HepG2 (cell line): Measurements from ENCODE around the gene ZSWIM7. TPM values are rescaled to one million over a fixed set of nuclear protein-coding genes. Genes with fewer than 3 reads are reported as not detected.

Experiments
- ARNT ChIP-seq: fragments of 450-650 bp; IDR thresholded peaks from 2 replicates; pipeline ENCODE4 v1.6.1; 2017
- CREM ChIP-seq, 2 experiments: sonication (generic) in 1 of 2; formaldehyde crosslinking in 1 of 2; IDR thresholded peaks; 2 replicates each; pipeline versions ENCODE4 v1.4.0 to v1.6.1; 2016 to 2020; ENCODE audit warnings: antibody characterized with exemption in 1 of 2, mild to moderate bottlenecking in 1 of 2, missing genetic modification reagents in 1 of 2
- HDAC2 ChIP-seq: sonication (generic); formaldehyde crosslinking; IDR thresholded peaks from 2 replicates; pipeline ENCODE4 v1.4.0; 2020; ENCODE audit warnings: missing genetic modification reagents
- HIC2 ChIP-seq: sonication (generic); formaldehyde crosslinking; IDR thresholded peaks from 2 replicates; pipeline ENCODE4 v1.9.0; 2022; ENCODE audit warnings: low read depth, missing genetic modification reagents
- HNRNPLL ChIP-seq: fragments of 200-400 bp; formaldehyde crosslinking; IDR thresholded peaks from 2 replicates; pipeline ENCODE4 v1.6.1; 2017; ENCODE audit warnings: mild to moderate bottlenecking, low read depth, low read length; ENCODE audit not compliant: poor library complexity, severe bottlenecking
- IKZF1 ChIP-seq: fragments of 450-650 bp; IDR thresholded peaks from 2 replicates; pipeline ENCODE4 v1.7.1; 2016
- MLX ChIP-seq: IDR thresholded peaks from 2 replicates; pipeline ENCODE4 v1.6.1; 2016
- MXD4 ChIP-seq: IDR thresholded peaks from 2 replicates; pipeline ENCODE4 v1.6.1; 2016; ENCODE audit warnings: mild to moderate bottlenecking, missing biosample characterization, missing genetic modification reagents
- POLR2AphosphoS5 ChIP-seq: IDR thresholded peaks from 2 replicates; pipeline ENCODE4 v1.6.1; 2012; ENCODE audit warnings: low read depth, low read length
- PPARG ChIP-seq: conservative IDR thresholded peaks from 2 replicates; pipeline ENCODE4 v1.6.1; 2016; ENCODE audit warnings: missing biosample characterization, missing genetic modification reagents
- RARG ChIP-seq: sonication (generic); formaldehyde crosslinking; IDR thresholded peaks from 2 replicates; pipeline ENCODE4 v1.4.0; 2020; ENCODE audit warnings: low read depth, mild to moderate bottlenecking, missing genetic modification reagents
- RBM39 ChIP-seq: fragments of 200-400 bp; formaldehyde crosslinking; IDR thresholded peaks from one replicate; pipeline ENCODE4 v1.6.1; 2018; ENCODE audit warnings: antibody characterized with exemption, mild to moderate bottlenecking, low read depth, low read length; ENCODE audit not compliant: poor library complexity, severe bottlenecking
- U2AF2 ChIP-seq: fragments of 200-400 bp; formaldehyde crosslinking; IDR thresholded peaks from 2 replicates; pipeline ENCODE4 v1.6.1; 2017; ENCODE audit warnings: low read depth, mild to moderate bottlenecking, low read length
- USF2 ChIP-seq, 2 experiments: sonication (generic) in 1 of 2; formaldehyde crosslinking in 1 of 2; IDR thresholded peaks; 2 replicates each; pipeline versions ENCODE4 v1.5.1 to v1.6.1; 2011 to 2020; ENCODE audit warnings: borderline replicate concordance in 1 of 2, low read depth in 1 of 2, low read length in 1 of 2, mild to moderate bottlenecking in 1 of 2, missing genetic modification reagents in 1 of 2, moderate library complexity in 1 of 2
- XBP1 ChIP-seq: sonication (generic); formaldehyde crosslinking; IDR thresholded peaks from 2 replicates; pipeline ENCODE4 v1.5.0; 2020; ENCODE audit warnings: missing genetic modification reagents
- ZFP36 ChIP-seq: fragments of 150-350 bp; IDR thresholded peaks from 2 replicates; pipeline ENCODE4 v1.6.1; 2018; ENCODE audit warnings: borderline replicate concordance, low read length, low read depth; ENCODE audit not compliant: partially characterized antibody
- ZNF235 ChIP-seq: sonication (generic); formaldehyde crosslinking; IDR thresholded peaks from 2 replicates; pipeline ENCODE4 v1.8.1; 2023; ENCODE audit warnings: mild to moderate bottlenecking, missing genetic modification reagents, borderline replicate concordance
- ZNF362 ChIP-seq: sonication (generic); formaldehyde crosslinking; IDR thresholded peaks from 2 replicates; pipeline ENCODE4 v1.4.0; 2020; ENCODE audit warnings: missing genetic modification reagents, mild to moderate bottlenecking, borderline replicate concordance
- ZNF441 ChIP-seq: sonication (generic); formaldehyde crosslinking; IDR thresholded peaks from 2 replicates; pipeline ENCODE4 v1.7.0; 2021; ENCODE audit warnings: missing genetic modification reagents, borderline replicate concordance
- ZNF460 ChIP-seq: sonication (generic); formaldehyde crosslinking; IDR thresholded peaks from 2 replicates; pipeline ENCODE4 v1.5.1; 2020; ENCODE audit warnings: missing genetic modification reagents, mild to moderate bottlenecking, borderline replicate concordance
- ZSCAN9 ChIP-seq: IDR thresholded peaks from 2 replicates; pipeline ENCODE4 v1.6.1; 2016; ENCODE audit warnings: borderline replicate concordance
- ZZZ3 ChIP-seq: sonication (generic); formaldehyde crosslinking; IDR thresholded peaks from 2 replicates; pipeline ENCODE4 v1.4.0; 2020; ENCODE audit warnings: missing genetic modification reagents, mild to moderate bottlenecking, borderline replicate concordance
- polyA plus RNA-seq, 8 experiments: library from polyadenylated mRNA; depleted of rRNA in 3 of 8; stranded (reverse) in 7 of 8; unstranded in 1 of 8; fragments of >200 nt; fragmentation: Illumina TruSeq in 4 of 8; extraction: Trizol in 4 of 8; gene quantifications; 2 replicates each; pipeline versions ENCODE4 v1.2.1 to v1.2.3, GENCODE V29; 2011 to 2016; ENCODE audit warnings: low read depth in 4 of 8, missing spikeins in 1 of 8, mixed read lengths in 1 of 8; ENCODE audit not compliant: insufficient read depth in 1 of 8
- total RNA-seq, 5 experiments: library from RNA; depleted of rRNA; stranded (reverse); fragments of >200 nt; fragmentation: Illumina TruSeq; extraction: Trizol; gene quantifications; 2 replicates each; pipeline ENCODE4 v1.2.3, GENCODE V29; 2016; ENCODE audit warnings: low read depth in 1 of 5
- TF ChIP-seq, protein P1 (sequence below): IDR thresholded peaks from 2 replicates; pipeline ENCODE4 v1.6.1; 2016; ENCODE audit warnings: mild to moderate bottlenecking

Gene ZSWIM7
- total and polyA plus RNA-seq, 2 of the 13 experiments (the other 11 are each of a cell fraction or from before 2014, with no cell fraction given) = 13.1 to 28.1 TPM

GRCh38 chr17:16040710-16041251, 41.3 kb upstream of the ZSWIM7 start (continued):
- TF ChIP-seq U2AF2 = no peak
- TF ChIP-seq ARNT = no peak
- no peak for TF ChIP-seq USF2 (IDR thresholded peaks at IDR 0.05; ENCODE audit: low read depth, low read length)
- peak; percentile 20; the same call in 1 of the 2 replicates for TF ChIP-seq USF2 (CRISPR knock-in tag; IDR thresholded peaks at IDR 0.05; ENCODE audit: borderline replicate concordance)
- no peak for TF ChIP-seq RBM39
- TF ChIP-seq ZFP36 = no peak
- TF ChIP-seq ZZZ3 (CRISPR knock-in tag) = no peak
- no peak for TF ChIP-seq IKZF1
- no peak for TF ChIP-seq ZSCAN9 (CRISPR knock-in tag)
- peak; percentile 40; the same call in 1 of the 2 replicates for TF ChIP-seq CREM (IDR thresholded peaks at IDR 0.05)
- TF ChIP-seq CREM (CRISPR knock-in tag; IDR thresholded peaks at IDR 0.05) = no peak
- peak; percentile 68; the same call in 1 of the 2 replicates for TF ChIP-seq ZNF362
- TF ChIP-seq HDAC2 (CRISPR knock-in tag) = peak; percentile 65
- no peak for TF ChIP-seq ZNF235 (CRISPR knock-in tag)
- TF ChIP-seq MXD4 (CRISPR knock-in tag) = no peak
- TF ChIP-seq ZNF460 (CRISPR knock-in tag) = no peak
- TF ChIP-seq HNRNPLL = no peak
- TF ChIP-seq ZNF441 (CRISPR knock-in tag) = no peak
- TF ChIP-seq POLR2AphosphoS5 = no peak
- TF ChIP-seq PPARG (CRISPR knock-in tag) = no peak
- TF ChIP-seq MLX (CRISPR knock-in tag) = peak; percentile 40; the same call in 1 of the 2 replicates
- TF ChIP-seq, protein P1, sequence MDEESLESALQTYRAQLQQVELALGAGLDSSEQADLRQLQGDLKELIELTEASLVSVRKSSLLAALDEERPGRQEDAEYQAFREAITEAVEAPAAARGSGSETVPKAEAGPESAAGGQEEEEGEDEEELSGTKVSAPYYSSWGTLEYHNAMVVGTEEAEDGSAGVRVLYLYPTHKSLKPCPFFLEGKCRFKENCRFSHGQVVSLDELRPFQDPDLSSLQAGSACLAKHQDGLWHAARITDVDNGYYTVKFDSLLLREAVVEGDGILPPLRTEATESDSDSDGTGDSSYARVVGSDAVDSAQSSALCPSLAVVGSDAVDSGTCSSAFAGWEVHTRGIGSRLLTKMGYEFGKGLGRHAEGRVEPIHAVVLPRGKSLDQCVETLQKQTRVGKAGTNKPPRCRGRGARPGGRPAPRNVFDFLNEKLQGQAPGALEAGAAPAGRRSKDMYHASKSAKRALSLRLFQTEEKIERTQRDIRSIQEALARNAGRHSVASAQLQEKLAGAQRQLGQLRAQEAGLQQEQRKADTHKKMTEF (CRISPR knock-in tag) = peak; percentile 50
- no peak for TF ChIP-seq RARG (CRISPR knock-in tag)
- no peak for TF ChIP-seq XBP1 (CRISPR knock-in tag)
- TF ChIP-seq HIC2 (CRISPR knock-in tag) = no peak
